GM19397 (cell line): ENCODE results near the gene KLHL4.
"Not testable (repeated sequence)": the region's sequence is repeated elsewhere in the genome, so short reads cannot be mapped to it uniquely, and the experiment has no call there.

ENCODE experiments used
- ATAC-seq: cut with Tn5 transposase; IDR thresholded peaks from one replicate; pipeline ENCODE4 v1.9.1; 2021; ENCODE audit warnings: mild to moderate bottlenecking, moderate library complexity; ENCODE audit not compliant: unreplicated experiment

KLHL4 gene, protein sequence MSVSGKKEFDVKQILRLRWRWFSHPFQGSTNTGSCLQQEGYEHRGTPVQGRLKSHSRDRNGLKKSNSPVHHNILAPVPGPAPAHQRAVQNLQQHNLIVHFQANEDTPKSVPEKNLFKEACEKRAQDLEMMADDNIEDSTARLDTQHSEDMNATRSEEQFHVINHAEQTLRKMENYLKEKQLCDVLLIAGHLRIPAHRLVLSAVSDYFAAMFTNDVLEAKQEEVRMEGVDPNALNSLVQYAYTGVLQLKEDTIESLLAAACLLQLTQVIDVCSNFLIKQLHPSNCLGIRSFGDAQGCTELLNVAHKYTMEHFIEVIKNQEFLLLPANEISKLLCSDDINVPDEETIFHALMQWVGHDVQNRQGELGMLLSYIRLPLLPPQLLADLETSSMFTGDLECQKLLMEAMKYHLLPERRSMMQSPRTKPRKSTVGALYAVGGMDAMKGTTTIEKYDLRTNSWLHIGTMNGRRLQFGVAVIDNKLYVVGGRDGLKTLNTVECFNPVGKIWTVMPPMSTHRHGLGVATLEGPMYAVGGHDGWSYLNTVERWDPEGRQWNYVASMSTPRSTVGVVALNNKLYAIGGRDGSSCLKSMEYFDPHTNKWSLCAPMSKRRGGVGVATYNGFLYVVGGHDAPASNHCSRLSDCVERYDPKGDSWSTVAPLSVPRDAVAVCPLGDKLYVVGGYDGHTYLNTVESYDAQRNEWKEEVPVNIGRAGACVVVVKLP

DNA sequence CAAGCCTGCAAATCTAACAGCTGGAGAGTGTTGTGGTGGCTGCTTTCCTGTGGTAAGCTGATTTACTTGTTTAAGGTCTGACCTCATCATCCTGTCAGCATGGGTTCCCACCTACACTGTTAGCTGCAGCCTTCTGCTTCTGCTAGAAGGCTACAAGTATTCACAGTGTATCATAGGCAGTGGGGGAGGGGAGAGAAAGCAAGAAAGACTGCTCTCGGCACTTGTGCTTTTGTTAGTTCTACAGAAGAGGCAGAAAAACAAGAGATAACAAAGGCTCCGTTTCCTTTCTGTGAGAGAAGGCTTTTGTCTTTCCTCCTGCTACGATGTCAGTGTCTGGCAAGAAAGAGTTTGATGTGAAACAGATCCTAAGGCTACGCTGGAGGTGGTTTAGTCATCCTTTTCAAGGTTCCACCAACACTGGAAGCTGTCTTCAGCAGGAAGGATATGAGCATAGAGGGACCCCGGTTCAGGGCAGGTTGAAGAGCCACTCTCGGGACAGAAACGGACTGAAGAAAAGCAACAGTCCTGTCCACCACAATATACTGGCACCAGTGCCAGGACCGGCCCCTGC is at the start of gene KLHL4:
KLHL4 (plus strand) TSS at position 232 of the 571 bp plus-strand sequence; CDS start at position 324, 92 bp downstream.
- no peak for ATAC-seq

DNA sequence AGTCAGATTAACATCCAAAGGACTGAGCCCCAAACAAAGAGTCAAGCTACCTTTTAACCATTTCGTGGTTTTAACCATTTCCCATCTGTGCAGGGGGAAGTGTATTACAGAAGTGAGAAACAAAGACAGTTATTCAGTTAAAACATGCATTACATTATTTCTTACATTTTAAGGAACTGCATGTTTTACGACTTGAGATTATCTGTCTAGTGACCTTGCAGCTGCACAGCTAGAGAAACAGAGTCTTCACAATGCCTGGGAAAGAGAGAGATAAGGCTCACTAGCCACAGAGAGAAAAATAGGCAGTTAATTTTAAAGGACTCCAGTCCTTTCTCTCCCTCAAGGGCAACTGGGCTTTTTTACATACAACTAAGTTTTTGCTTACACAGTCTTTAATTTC is 48.7 kb upstream of the KLHL4 start:
- no peak for ATAC-seq

DNA sequence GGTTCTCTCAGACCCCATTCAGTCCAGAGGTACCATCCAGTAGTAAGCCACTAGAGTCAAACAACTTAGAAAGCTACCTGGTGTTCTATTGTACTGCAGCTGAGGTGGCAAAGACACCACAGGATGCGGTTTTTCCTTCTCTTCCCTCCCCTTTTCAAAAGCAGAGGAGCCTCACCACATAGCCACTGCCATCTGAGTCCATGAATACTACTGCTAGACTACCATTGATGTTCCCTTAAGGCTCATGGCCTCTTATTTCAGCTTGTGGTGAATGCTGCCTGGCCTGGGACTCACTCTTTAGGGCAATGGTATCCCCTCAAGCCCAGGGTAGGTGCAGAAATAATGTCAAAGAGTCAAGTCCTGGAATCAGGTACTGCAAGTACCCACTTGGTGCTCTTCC is 41.8 kb upstream of the KLHL4 start:
- no peak for ATAC-seq

DNA sequence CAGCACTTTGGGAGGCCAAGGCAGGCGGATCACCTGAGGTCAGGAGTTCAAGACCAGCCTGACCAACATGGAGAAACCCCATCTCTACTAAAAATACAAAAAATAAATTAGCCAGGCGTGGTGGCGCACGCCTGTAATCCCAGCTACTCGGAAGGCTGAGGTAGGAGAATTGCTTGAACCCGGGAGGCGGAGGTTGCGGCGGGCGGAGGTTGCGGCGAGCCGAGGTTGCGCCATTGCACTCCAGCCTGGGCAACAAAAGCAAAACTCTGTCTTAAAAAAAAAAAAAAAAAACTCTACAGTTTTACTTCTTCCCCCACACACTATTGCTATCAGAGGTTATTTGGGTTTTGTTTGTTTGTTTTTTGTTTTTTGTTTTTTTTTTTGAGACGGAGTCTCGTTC is 38.9 kb upstream of the KLHL4 start:
- not testable (repeated sequence) for ATAC-seq

DNA sequence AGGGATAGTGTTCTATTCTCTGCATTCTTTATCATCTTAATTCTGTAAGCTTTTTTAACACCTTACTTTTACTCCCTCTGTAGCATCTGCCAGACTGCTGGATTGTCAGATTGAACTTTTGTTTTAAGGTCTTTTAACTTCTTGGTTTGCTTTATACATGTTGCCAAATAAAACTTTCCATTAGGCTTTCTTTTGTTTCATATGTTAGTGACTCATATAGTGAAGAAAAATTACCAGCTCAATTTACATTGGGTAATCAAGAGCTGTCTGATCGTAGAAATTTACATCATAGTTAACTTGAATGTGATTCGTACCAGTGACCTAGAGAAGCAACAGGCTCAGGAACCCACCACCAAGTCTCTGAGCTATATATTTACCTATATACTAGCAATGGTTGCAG is 28.5 kb upstream of the KLHL4 start:
- ATAC-seq: no peak

DNA sequence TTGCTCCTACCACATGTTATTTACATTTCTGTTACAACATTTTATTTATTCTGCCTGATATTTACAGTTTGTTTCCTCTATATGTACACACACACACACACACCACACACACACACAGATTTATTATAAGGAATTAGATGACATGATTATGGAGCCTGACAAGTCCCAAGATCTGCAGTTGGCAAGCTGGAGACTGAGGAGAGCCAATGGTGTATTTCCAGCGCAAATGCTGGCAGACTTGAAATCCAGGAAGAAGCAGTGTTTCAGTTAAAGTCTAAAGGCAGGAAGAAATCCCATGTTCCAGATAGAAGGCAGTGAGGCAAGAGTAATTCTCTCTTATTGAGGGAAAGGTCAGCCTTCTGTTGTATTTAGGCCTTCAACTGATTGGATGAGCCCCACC is 1.8 kb upstream of the KLHL4 start:
- no peak for ATAC-seq

DNA sequence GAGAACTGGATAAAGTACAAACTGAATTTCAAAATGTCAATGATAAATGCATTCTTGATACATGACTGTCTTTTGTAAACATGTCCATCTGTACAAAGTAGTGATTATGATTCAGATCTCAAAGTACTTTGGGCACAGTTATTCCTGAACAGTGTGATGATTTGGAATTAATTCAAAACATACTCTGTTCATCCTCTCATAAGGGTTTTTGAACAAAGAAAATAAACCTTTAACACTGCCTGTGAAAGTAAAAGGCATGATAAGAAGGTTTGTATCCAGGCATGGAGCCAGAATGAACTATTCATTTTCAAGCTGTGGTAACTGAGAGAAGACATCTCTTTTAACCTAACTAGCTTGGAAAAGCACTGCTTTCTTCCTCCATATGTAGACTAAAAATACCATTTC is 883 bp upstream of the KLHL4 start:
- no peak for ATAC-seq

DNA sequence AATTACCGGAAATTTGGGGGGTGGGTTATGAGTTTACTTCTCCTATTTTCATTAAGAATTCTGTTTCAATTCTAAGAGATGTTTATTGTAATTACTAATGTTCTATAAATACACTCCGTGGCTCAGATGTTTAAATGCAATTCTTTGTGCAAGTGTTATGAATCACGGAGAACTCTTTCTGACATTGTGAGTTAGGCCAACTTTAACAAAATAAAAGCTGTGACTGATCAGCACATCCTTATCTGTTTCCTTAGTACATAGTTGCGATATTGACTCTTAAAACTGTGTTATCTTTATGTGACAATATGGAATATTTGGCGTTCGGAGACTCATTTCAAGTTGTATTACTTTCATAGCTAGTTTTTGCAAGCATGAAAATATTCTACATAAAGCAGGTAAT is 902 bp downstream of the KLHL4 start:
- ATAC-seq: no peak

DNA sequence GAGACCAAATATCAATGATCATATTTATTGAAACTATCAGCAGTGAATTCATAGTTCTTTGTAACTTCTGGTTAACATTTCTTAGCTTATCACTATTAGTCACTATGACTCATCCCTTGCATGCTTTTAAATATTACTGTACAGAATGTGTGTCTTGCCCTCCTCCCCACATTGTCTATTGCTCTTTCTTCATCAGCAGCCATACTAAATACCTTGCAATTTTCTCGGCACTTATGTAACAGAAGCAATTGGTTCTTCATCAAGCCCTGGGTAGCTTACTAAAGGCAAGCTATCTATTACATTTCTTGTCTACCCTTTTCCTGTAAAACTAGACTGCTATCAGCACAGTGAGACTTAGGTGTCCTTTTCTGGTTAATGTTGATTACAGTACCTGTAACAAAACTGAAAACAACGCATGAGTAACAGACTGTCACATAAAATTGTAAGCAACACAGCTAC is 8.2 kb downstream of the KLHL4 start:
- no peak for ATAC-seq

DNA sequence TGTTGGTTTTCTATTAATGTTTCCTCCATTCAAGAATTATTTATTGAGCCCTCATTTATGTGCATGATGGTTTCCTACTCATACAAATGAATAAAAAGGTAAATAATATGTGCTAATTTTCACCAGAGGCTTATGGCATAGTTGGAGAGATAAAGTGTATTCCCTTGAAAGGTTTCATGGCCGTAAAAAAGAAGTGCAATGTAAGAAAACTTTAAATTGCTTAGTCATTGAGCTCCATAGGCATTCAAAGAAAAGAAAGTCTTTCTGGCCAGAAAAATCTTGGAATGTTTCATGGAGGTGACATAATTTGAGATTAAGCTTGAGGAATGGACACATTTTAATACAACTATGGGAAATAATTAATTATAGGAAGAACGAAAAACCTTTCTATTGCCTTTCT is 8.7 kb downstream of the KLHL4 start:
- no peak for ATAC-seq

DNA sequence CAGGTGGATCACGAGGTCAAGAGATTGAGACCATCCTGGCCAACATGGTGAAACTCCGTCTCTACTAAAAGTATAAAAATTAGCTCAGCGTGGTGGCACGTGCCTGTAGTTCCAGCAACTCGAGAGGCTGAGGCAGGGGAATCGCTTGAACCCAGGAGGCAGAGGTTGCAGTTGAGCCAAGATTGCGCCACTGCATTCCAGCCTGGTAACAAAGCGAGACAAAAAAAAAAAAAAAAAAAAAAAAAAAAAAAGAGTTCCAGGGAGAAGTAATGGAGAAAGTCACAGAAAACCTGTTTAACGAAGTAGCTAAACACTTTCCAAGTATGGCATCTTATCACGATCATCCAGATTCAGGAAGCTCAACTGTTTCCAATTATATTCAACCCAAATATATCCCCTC is 10.9 kb downstream of the KLHL4 start:
- no peak for ATAC-seq

DNA sequence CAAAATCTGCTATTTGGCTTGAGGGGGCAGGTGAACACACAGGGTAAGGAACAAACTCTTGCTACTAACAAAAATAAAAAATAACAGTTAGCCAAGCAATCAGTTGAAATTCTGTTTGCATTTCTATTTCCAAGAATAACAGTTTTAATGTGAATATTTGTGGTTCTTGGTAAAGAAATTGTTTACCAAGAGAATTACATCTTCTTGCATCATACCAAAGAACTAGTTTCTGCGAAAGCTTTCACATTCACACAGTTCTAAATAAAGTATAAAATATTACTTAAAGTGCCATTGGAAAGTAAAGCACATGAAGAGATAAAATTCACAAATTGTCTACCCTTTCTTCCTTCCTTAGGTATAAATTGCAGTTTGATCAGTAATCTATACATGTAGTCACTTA is 54.4 kb downstream of the KLHL4 start:
- ATAC-seq: no peak

DNA sequence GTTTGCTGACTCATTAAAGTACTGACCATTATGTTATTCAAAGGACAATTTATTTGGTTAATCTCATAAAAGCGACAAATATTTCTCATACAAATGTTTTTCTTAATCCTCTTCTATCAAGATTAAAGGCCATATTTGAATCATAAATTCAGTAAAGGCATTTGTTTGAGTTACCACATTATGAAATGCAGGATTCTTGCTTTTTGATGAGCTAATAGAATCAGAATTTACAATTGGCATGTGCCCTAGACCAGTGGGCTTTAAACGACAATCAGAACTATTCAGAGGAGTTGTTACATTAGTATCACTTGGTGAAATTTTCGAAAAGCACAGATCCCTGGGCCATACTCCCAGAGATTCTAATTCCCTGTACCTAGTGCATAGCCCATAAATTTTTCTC is 55.3 kb downstream of the KLHL4 start:
- ATAC-seq: no peak

DNA sequence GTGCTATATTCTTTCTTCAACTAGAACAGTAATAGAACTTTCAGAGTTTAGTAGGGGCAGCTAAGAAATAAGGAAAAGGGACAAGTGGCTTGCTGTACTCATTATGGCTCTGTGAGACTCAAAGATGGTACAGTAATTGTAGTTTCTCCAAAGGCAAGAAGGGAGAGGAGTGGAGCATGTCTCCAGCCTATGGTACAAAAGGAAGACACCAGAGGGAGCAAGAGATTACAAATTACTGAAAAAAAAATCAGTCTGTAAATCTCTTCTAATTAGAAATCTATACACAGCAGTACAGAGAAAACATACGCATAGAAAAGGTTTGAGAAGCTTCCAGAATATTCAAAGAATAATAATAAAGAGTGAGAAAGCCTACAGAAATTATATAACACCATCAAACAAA is 61.4 kb downstream of the KLHL4 start:
- ATAC-seq: no peak

DNA sequence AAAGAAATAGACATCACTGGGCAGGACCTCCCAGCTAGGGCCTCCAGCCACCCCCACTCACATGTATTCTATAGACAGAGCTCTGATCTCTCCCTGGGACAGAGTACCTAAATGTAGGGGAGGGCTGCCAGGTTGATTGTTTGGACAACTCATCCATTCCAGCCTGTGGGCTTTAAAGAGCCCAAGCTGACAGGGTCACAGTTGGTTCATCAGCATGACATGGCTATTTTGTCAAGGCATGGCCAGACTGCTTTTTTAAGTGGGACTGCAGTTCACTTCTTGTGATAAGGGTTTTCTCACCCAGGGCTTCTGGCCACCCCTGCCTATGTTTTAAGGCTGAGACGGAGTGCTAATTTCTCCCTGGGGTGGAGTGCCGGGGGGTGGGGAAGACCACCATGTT is 63.3 kb downstream of the KLHL4 start:
- no peak for ATAC-seq

DNA sequence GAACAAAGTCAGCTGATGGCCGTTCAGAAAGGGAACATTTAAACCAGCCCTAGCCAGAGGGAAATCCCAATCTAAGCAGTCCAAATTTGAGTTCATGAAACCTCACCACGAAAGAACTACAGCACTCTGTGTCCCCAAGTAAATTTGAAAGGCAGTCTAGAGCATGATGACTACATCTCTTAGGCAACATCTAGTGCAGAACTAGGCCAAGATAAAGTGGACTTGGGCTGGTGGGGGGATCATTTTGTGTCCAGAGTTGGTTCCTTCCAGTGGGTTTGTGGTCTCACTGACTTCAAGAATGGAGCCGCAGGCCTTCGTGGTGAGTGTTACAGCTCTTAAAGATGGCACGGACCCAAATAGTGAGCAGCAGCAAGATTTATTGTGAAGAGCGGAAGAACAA is 64.9 kb downstream of the KLHL4 start:
- ATAC-seq: no peak

DNA sequence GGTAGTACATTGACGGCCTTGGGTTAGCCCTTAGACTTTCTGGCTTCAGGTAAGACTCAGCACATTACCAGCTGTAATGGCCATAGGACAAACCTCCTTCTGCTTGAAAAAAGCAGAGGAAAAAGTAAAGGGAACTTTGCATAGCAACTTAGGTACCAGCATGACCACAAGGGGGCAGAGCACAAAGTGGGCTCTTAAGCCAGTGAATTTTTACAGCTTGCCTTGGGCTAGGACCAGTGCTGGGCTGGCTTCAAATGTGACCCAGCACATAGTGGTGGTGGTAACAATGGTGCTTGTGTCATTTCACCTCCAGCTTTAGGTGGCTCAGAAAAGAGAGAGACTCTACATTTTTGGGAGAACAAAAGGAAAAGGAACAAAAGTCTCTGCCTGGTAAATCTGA is 66.1 kb downstream of the KLHL4 start:
- ATAC-seq: no peak

DNA sequence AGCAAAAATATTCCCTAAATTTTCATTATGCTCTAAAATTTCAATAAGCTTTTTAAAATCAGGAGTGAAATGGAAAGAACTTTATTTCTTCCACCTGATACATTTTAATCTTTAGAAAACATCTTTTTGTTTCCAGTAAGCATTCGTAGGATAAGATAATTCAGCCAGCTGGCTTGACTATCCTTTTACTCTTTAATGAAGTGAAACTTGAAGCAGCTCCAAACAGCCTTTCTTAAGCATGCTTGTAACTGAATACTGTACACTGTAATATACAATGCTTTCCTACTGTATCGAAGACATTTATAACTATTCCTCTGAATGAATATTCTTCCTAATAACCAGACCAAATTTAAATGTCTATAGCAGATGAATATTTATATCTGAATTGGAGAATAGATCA is 98.8 kb downstream of the KLHL4 start:
- ATAC-seq: no peak

DNA sequence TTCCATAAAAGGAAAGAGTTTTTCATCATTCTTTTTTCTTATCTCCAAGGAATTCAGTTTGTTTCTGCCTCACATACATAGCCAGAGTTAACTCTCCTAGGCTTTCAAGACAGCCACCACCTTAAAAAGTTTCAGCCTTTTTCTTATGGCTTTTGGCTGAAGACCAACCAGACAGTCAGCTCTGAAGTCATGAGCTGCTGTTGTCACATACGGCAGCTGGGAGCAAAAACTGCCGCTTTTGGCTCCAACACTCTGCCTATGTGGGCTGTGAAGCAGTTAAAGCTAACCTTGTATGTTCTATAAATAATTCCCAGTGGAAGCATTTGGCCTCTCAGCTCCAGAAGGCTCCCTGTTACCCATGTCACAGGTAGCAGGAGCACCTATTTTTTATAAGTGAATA is 104.1 kb downstream of the KLHL4 start:
- no peak for ATAC-seq

DNA sequence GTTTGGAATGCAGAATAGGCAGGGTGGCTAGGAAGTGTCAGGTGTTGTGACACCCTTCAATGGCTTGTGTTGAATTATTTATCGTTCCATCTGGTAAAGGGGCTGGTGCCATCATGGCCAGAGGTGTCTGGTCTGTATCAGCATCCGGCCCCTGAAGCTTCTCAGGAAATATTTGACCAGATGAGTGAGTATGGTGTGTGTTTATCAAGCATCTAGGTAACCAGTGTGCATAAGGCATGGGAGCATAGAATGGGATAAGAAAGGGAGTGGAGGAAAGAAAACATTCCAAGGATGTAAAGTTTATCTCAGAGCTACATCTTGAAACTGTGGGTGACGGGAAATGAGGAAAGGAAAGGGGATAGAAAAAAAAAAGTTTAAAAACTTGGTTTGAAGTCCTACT is 109.4 kb downstream of the KLHL4 start:
- ATAC-seq: no peak

DNA sequence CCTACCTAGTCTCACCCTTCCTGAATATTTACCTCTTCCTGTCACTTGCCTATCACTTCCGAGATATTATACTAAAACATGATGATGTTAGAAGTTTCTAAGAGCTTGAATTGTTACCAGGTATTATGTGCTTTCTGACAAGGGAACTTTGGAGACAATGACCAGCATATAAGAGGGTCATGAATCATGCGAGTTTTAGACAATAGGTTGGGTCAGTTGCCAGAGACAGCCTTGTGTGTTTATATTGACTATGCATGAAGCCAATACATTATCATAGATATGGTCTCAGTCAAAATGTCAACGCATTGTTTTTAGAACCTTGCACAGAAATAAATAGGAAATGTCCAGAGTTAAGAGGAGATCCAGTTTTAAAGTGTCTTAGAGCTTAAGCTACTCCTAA is 116.8 kb downstream of the KLHL4 start:
- no peak for ATAC-seq

DNA sequence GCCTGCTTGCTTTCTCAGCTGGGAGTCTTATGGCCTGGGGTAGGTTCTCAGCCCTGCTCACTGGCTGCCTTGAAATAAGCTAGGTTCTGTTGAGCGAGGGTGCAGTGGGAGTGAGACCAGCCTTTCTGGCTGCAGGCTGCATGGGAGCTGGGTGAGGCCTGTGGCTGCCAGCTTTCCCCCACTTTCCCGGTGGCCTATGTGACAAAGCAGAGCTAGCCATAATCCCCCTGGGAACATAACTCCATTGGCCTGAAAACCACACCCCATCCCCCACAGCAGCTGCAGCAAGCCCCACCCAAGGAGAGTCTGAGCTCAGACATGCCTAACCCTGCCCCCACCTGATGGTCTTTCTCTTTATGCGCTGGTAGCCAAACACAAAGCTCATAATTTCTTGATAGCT is 118.9 kb downstream of the KLHL4 start:
- no peak for ATAC-seq
